Common myeloid progenitor, CD34-positive (primary cell): ENCODE results near the gene CD96.

Experiments
- CTCF ChIA-PET: fragments of 350-600 bp; sonication (Branson Sonifier 250); formaldehyde crosslinking; loops from one replicate; lab custom pipeline; 2021; ENCODE audit warnings: antibody characterized with exemption; lab: Charles Lee
- POLR2A ChIA-PET: fragments of 350-600 bp; sonication (Branson Sonifier 250); formaldehyde crosslinking; loops from one replicate; lab custom pipeline; 2021; ENCODE audit warnings: antibody characterized with exemption; lab: Charles Lee
- DNase-seq, 3 donors: peaks; one replicate each; pipeline versions ENCODE4 v3.0.0 to v3.0.0-alpha.2; 2013
- H3K27ac ChIP-seq, 2 experiments: 1 replicate in 1 of 2; 2 replicates in 1 of 2; pipeline ENCODE4 v1.7.0; 2013; ENCODE audit warnings: inconsistent platforms in 2 of 2, low read length in 2 of 2, mild to moderate bottlenecking in 2 of 2, low read depth in 1 of 2, moderate library complexity in 1 of 2; ENCODE audit not compliant: severe bottlenecking in 2 of 2, insufficient read depth in 1 of 2, poor library complexity in 1 of 2
- H3K27me3 ChIP-seq, 5 experiments: replicated peaks in 2 of 5; 1 replicate in 3 of 5; 2 replicates in 2 of 5; pipeline versions ENCODE4 v1.6.1 to v1.7.0; 2013; ENCODE audit warnings: low read length in 4 of 5, mild to moderate bottlenecking in 2 of 5, moderate library complexity in 2 of 5, inconsistent platforms in 1 of 5; ENCODE audit not compliant: insufficient read depth in 5 of 5, control insufficient read depth in 4 of 5
- H3K36me3 ChIP-seq, 4 experiments: 1 replicate in 2 of 4; 2 replicates in 2 of 4; pipeline versions ENCODE4 v1.6.1 to v1.7.0; 2013; ENCODE audit warnings: low read length in 3 of 4, control low read depth in 1 of 4, mild to moderate bottlenecking in 1 of 4; ENCODE audit not compliant: control insufficient read depth in 4 of 4, insufficient read depth in 4 of 4
- H3K4me1 ChIP-seq, 4 experiments: 1 replicate in 3 of 4; 2 replicates in 1 of 4; pipeline versions ENCODE4 v1.6.1 to v1.7.1; 2013; ENCODE audit warnings: low read length in 3 of 4, mild to moderate bottlenecking in 3 of 4, control low read depth in 1 of 4, inconsistent platforms in 1 of 4, moderate library complexity in 1 of 4; ENCODE audit not compliant: control insufficient read depth in 4 of 4, insufficient read depth in 4 of 4; ENCODE audit errors: control extremely low read depth in 1 of 4
- H3K4me3 ChIP-seq, 7 experiments: 1 replicate in 4 of 7; 2 replicates in 3 of 7; pipeline versions ENCODE4 v1.5.1 to v1.7.0; 2013; ENCODE audit warnings: mild to moderate bottlenecking in 7 of 7, low read length in 6 of 7, moderate library complexity in 6 of 7, inconsistent platforms in 2 of 7, low read depth in 2 of 7, control low read depth in 1 of 7; ENCODE audit not compliant: insufficient read depth in 4 of 7, control insufficient read depth in 1 of 7; ENCODE audit errors: extremely low read depth in 1 of 7
- H3K9me3 ChIP-seq, 5 experiments: 1 replicate in 4 of 5; 2 replicates in 1 of 5; pipeline versions ENCODE4 v1.6.1 to v1.7.1; 2013; ENCODE audit warnings: low read length in 4 of 5, mild to moderate bottlenecking in 2 of 5, inconsistent platforms in 1 of 5, low read depth in 1 of 5, moderate library complexity in 1 of 5; ENCODE audit not compliant: control insufficient read depth in 4 of 5, insufficient read depth in 2 of 5; ENCODE audit errors: control extremely low read depth in 1 of 5
- WGBS: methylation state at CpG from one replicate; pipeline ENCODE4 v1.1.5; 2013; ENCODE audit not compliant: insufficient coverage; 5-methylcytosine and 5-hydroxymethylcytosine counted together

Gene CD96

GRCh38 chr3:111648991-111649579 is 107.1 kb downstream of the CD96 start:
- Histone ChIP-seq H3K9me3 (peaks cover 0 to under 1% (median 0%) of the 10 kb centered on the region in 5 experiments), H3K27ac (no peak overlapping the region), H3K4me3 (no peak overlapping the region), H3K4me1 (no peaks in the 10 kb centered on the region), H3K27me3 (no peaks in the 10 kb centered on the region), H3K36me3 (no peaks in the 10 kb centered on the region)
- DNase-seq = no peak
- ChIA-PET CTCF (no interaction called here), POLR2A (no interaction called here)
- whole genome bisulfite sequencing = no CpG with 5 or more reads among the region's 3 CpGs

- Histone ChIP-seq H3K4me1 (no peaks in the 10 kb centered on the region), H3K9me3 (no peaks in the 10 kb centered on the region), H3K4me3 (no peak overlapping the region), H3K36me3 (no peaks in the 10 kb centered on the region), H3K27me3 (no peaks in the 10 kb centered on the region), H3K27ac (no peak overlapping the region)
- CTCF ChIA-PET = no interaction called here
- POLR2A ChIA-PET = no interaction called here
- DNase-seq = no peak
- WGBS = 92% methylated on average over 4 of the region's 4 CpGs
Measured at GRCh38 chr3:111650378-111651275, 108.6 kb downstream of the CD96 start.

DNA sequence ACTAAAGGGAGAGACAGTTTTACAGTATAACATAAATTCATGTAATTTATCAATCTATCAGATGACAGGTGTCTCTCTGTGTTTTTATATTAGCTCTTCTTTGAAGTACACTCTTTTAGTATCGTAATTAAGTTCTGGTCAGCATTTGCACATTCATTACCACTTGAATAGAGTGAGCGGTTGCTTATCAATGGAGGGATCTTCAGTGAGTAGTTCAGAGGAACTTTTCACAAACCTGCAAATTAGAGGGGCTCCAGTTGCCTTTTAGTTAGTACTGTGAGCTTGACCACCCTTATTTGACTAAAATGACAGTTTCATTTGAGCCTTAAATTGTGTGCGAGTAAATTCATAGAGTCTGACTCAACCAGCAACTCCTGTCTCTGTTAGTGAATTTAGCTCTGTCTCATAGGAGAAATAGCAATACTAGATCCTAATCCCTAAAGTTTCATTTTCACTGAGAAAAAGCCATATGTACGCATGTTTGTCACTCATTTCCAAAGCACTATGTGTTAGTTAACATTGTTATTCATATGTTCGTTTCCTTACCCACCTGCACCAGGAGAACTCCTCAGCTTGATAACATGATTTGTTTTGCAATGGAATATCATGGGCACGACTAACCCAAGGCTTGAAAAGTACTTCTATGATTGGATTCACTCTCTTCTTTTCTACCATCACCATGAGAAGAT is 110.6 kb downstream of the CD96 start:
- no peak for DNase-seq
- H3K9me3 ChIP-seq = no peaks in the 10 kb centered on the region
- WGBS = 94% methylated on average over 5 of the region's 6 CpGs
- H3K4me1 ChIP-seq = no peaks in the 10 kb centered on the region
- POLR2A ChIA-PET = no interaction called here
- H3K36me3 ChIP-seq = no peaks in the 10 kb centered on the region
- H3K27ac ChIP-seq = no peak overlapping the region
- H3K4me3 ChIP-seq = no peak overlapping the region
- CTCF ChIA-PET = no interaction called here
- H3K27me3 ChIP-seq = no peaks in the 10 kb centered on the region

GRCh38 chr3:111653766-111654165 is 111.8 kb downstream of the CD96 start:
- Histone ChIP-seq H3K36me3 (no peaks in the 10 kb centered on the region), H3K4me3 (no peak overlapping the region), H3K4me1 (no peaks in the 10 kb centered on the region), H3K9me3 (no peaks in the 10 kb centered on the region), H3K27me3 (no peaks in the 10 kb centered on the region), H3K27ac (no peak overlapping the region)
- POLR2A ChIA-PET = no interaction called here
- DNase-seq = no peak
- CTCF ChIA-PET = no interaction called here
- 100% methylated on average over 1 of the region's 2 CpGs for WGBS

GRCh38 chr3:111662012-111662411 is 120.0 kb downstream of the CD96 start:
- POLR2A ChIA-PET = no interaction called here
- Histone ChIP-seq H3K36me3 (no peaks in the 10 kb centered on the region), H3K27me3 (no peaks in the 10 kb centered on the region), H3K27ac (no peak overlapping the region), H3K9me3 (peaks cover 0 to 17% (median 6%) of the 10 kb centered on the region in 5 experiments), H3K4me3 (peak overlapping the region in 1 of 7 experiments; percentile 3), H3K4me1 (peaks cover 0 to 5% (median 2%) of the 10 kb centered on the region in 4 experiments)
- WGBS = 95% methylated on average over 3 of the region's 3 CpGs
- CTCF ChIA-PET = interaction anchor here (1.6 kb wide), 1 partner anchor 84 kb away, joined by 3 read pairs; no protein-coding TSS in a partner anchor
- no peak for DNase-seq

DNA sequence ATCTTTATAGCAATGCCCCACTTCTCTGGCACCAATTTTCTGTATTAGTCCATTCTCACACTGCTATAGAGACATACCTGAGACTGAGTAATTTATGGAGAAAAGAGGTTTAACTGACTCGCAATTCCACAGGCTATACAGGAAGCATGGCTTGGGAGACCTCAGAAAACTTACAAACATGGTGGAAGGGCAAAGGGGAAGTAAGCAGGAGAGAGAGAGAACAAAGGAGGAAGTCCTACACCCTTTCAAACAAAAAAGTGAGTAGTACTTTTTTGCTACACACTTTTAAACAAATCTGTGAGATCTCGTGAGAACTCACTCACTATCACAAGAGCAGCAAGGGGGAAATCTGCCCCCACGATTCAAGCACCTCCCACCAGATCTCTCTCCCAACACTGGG is 120.9 kb downstream of the CD96 start:
- Histone ChIP-seq H3K4me1 (peaks cover 0 to 14% (median 9%) of the 10 kb centered on the region in 4 experiments), H3K9me3 (peaks cover 0 to 17% (median 6%) of the 10 kb centered on the region in 5 experiments), H3K36me3 (no peaks in the 10 kb centered on the region), H3K27me3 (no peaks in the 10 kb centered on the region), H3K27ac (no peak overlapping the region), H3K4me3 (no peak overlapping the region)
- no peak for DNase-seq
- ChIA-PET CTCF (no interaction called here), POLR2A (no interaction called here)
- 70% methylated on average over 2 of the region's 3 CpGs for WGBS
